ENCODE data around the gene PCDHGB3.
"Not testable (repeated sequence)": the region's sequence is repeated elsewhere in the genome, so short reads cannot be mapped to it uniquely, and the experiment has no call there.

Gene PCDHGB3

DNA sequence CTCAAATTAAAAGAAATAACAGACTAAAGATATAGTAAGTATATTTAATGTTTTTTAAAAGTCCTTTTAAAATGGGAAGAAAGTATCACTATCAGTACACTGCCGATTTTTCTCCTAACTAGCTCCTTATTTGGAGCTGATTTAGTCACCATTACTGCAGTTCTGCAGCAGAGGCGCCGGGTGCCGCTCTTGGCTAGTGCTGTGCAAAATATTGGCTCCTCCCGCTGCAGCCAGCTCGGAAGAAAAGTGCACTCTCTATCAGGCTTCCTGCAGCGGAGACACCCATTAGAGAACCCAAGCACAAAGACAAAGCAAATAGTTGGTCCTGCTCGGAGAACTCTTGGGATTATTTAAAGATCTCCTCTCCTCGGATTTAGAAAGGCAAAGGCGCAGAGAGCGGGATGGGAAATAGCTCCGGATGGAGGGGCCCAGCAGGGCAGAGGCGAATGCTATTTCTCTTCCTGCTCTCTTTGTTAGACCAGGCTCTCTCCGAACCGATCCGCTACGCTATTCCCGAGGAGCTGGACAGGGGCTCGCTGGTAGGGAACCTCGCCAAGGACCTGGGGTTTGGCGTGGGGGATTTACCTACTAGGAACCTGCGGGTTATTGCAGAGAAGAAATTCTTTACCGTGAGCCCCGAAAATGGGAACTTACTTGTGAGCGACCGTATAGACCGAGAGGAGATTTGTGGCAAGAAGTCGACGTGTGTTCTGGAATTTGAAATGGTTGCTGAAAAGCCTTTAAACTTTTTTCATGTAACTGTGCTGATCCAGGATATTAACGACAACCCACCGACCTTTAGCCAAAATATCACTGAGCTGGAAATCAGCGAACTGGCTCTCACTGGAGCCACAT, at the start of gene PCDHGB3:
PCDHGB3 (plus strand) TSS at position 249 of the 855 bp plus-strand sequence; CDS start at position 402, 153 bp downstream.
- DNase-seq (ENCODE audit: low read depth) = no peak

DNA sequence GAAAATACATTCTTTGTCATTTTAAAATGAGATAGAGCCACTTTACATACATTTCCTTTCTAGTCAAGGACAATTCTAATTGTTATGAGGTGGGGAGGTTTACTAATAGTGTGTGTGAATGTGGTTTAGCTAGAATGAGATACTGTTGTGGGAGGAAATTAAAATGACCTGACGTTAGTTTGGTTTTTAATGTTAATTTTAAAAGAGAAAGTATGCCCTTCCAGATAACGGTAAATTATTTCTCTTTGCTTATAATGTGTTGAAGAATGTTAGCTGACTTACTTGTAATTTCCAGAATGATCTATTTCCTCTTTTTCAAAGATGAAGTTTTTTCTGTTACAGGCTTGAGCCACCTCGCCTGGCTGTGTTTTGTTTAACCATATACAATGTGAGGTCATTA, 47.8 kb upstream of the PCDHGB3 start:
- DNase-seq (ENCODE audit: low read depth) = no peak

DNA sequence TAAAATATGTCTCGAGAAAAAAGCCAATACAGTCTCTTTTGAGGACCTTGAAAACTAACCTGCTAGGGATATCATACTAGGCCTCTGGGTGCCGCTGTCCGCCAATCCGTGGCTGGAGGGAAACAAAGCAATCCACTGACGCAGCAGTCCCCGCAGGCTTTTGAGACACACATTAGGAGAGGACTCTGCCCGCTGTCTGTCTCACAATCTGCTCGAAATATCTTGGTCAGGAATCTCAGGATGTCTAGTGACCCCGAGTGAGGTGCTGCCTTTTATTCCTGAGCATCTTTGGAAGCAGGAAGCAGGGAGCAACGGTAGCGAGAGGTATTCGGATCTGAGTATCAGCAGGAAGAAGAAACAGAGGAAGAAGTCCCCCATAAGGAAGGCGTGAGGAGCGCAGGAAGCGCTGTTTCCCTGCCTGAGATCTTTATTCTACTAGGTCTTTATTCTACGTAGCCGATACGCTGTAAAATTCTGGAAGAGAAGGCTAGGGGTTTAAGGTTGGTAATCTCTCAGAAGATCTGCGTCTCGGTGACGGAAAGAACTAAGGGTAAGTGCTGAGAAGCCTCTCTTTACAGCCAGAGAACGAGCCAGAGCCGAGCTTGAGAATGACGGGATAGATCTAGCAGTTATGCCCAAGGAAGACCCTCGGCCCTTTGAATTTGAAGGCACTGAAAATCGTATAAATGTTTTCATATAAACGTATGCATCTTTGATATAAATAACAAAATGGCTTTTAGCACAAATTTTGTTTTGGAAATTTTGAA, 43.8 kb upstream of the PCDHGB3 start:
- peak; percentile 55 for DNase-seq (ENCODE audit: low read depth)

DNA sequence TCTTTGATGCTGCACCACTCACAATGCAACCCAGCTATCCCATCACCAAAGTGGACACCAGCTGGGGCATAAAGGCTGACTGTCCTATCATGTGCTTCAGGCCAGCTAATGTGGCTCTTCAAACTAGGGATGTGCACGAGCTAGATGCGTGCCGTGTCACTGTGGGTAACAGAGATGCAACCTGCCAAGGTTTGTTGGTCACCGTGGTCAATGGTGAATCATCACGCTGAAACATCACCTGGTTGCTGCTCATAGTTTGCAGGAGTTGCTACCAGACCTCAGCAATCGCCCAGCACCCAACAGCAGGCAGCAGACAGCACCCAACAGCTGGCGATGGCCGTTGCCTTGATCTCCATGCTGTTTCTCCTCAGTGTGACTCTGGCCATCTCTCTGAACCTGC, 41.8 kb upstream of the PCDHGB3 start:
- no peak for DNase-seq (ENCODE audit: low read depth)

DNA sequence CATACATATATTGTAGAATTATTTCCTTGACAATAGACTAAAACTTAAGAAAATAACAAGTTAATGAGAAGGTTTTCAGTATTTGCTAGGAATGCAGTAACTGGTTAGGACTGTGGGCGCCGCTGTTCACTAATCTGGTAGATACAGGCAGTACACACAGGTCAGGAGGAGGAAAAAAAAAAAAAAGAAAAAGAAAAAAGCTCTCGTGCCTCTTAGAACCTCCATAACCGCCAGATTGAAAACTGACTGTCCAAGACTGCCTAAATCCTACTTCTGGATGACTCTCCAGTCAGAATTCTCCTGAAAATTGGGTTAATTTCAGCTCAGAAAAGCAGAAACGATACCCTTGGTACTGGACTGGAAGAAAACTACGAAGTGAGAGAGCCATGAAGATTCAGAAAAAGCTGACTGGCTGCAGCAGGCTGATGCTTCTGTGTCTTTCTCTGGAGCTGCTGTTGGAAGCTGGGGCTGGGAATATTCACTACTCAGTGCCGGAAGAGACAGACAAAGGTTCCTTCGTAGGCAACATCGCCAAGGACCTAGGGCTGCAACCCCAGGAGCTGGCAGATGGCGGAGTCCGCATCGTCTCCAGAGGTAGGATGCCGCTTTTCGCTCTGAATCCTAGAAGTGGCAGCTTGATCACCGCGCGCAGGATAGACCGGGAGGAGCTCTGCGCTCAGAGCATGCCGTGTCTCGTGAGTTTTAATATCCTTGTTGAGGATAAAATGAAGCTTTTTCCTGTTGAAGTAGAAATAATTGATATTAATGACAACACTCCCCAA, 39.6 kb upstream of the PCDHGB3 start, which contains the start of gene PCDHGA1:
PCDHGA1 (plus strand) TSS at position 216 of the 782 bp plus-strand sequence.
- DNase-seq (ENCODE audit: low read depth) = no peak

DNA sequence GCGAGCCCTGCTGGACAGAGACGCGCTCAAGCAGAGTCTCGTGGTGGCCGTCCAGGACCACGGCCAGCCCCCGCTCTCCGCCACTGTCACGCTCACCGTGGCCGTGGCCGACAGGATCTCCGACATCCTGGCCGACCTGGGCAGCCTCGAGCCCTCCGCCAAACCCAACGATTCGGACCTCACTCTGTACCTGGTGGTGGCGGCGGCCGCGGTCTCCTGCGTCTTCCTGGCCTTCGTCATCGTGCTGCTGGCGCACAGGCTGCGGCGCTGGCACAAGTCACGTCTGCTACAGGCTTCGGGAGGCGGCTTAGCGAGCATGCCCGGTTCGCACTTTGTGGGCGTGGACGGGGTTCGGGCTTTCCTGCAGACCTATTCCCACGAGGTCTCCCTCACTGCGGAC, 37.5 kb upstream of the PCDHGB3 start:
- DNase-seq (ENCODE audit: low read depth) = not testable (repeated sequence)

DNA sequence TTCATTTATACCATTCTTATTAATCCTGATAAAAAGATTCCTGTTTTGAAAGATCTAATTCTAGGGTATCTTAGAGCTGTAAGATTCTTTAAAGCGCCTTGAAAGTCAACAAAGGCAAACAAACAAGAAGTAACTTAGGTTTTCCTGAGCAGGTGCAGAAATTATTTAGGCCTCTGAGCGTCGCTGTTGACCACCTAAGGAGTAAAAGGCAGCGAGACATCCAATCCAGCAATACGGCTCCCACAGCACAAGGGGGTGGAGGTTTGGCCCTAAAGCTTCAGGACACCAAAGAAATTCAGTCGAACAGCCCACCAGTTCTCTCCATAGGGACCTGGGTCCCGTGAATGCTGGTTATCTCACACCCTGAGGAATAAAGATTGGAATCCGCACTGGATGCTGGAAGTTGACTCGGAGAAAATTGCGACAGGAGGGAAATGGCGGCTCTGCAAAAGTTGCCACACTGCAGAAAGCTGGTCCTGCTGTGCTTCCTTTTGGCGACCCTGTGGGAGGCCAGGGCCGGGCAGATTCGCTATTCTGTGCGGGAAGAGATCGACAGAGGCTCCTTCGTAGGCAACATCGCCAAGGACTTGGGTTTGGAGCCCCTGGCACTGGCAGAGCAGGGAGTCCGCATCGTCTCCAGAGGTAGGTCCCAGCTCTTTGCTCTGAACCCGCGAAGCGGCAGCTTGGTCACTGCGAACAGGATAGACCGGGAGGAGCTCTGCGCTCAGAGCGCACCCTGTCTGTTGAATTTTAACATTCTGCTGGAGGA, 31.3 kb upstream of the PCDHGB3 start, which contains the start of gene PCDHGA2:
PCDHGA2 (plus strand) TSS at position 223 of the 769 bp plus-strand sequence.
- DNase-seq (ENCODE audit: low read depth) = no peak

DNA sequence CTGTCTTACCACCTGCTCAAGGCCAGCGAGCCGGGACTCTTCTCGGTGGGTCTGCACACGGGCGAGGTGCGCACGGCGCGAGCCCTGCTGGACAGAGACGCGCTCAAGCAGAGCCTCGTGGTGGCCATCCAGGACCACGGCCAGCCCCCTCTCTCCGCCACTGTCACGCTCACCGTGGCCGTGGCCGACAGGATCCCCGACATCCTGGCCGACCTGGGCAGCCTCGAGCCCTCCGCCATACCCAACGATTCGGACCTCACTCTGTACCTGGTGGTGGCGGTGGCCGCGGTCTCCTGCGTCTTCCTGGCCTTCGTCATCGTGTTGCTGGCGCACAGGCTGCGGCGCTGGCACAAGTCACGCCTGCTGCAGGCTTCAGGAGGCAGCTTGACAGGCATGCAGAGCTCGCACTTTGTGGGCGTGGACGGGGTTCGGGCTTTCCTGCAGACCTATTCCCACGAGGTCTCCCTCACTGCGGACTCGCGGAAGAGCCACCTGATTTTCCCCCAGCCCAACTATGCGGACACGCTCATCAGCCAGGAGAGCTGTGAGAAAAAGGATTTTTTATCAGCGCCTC, 29.2 kb upstream of the PCDHGB3 start:
- DNase-seq (ENCODE audit: low read depth) = not testable (repeated sequence)

DNA sequence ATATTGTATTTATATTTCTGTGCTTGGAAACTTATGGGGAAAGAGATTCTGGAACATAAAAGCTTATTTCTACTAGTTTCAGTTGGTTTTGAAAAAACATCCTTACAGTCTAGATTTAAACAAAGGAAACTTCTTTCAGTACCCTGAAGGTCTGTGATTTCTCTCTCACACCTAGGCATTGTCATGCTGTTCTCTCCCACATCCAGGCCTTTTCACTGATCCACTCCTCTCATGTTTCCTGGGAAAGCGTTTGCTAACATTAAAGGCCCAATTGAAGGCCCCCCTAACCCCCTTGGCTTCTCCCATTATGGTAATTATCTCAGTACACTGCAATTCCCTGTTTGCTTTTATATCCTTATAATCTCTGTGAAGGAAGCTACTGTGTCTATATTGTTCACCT, 27.3 kb upstream of the PCDHGB3 start:
- no peak for DNase-seq (ENCODE audit: low read depth)

DNA sequence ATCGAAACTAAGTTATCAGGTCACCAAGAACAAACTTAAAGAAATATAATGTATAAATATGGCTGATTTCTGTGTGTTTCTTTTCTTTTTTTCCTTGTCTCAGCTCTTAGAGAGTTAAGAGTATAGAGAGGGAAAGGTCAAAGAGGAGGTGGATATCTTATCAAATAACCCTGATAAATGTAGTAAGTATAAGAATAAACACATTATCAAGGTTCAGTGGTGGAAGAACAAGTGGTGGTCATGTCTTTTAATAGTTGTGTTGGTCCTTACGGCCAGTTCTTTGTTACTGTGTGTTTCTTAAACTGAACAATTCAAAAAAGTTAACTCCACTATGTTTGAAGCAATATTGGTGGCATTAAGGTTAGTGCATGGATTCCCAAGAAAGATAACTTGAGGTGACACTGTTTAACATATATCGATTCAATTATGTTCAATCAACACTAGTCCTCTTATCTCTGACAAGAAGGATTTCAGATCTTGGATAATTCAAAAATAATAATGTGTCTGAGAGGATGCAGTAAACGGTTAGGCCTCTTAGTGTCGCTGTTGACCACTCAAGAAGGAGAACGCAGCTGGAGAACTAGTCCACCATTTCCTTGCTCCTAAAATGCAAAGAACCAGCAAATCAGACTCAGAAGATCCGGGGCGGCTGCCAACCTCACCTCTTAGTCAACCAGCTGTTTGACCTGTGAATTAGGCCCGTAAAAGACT, 26.6 kb upstream of the PCDHGB3 start, which contains the start of gene PCDHGA3:
PCDHGA3 (plus strand) TSS at position 588 of the 711 bp plus-strand sequence. CDS start 205 bp downstream, outside the sequence.
- no peak for DNase-seq (ENCODE audit: low read depth)

DNA sequence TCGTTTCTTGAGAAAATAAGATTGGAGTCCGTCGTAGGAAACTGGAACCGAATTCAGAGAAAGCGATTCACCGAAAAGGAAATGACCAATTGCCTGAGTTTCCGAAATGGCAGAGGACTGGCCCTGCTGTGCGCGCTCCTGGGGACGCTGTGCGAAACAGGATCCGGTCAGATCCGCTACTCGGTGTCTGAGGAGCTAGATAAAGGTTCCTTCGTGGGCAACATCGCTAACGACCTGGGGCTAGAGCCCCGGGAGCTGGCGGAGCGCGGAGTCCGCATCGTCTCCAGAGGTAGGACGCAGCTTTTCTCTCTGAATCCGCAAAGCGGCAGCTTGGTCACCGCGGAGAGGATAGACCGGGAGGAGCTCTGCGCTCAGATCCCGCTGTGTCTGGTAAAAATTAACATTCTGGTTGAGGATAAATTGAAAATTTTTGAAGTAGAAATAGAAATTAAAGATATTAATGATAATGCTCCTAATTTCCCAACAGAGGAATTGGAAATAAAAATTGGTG, 26.0 kb upstream of the PCDHGB3 start:
- no peak for DNase-seq (ENCODE audit: low read depth)

DNA sequence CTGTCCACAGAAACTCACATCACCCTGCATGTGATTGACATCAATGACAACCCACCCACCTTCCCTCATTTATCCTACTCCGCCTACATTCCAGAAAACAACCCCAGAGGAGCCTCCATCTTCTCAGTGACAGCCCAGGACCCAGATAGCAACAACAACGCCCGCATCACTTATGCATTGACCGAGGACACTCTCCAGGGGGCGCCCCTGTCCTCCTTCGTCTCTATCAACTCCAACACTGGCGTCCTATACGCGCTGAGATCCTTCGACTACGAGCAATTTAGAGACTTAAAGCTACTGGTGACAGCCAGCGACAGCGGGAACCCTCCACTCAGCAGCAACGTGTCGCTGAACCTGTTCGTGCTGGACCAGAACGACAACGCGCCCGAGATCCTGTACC, 24.7 kb upstream of the PCDHGB3 start:
- no peak for DNase-seq (ENCODE audit: low read depth)

DNA sequence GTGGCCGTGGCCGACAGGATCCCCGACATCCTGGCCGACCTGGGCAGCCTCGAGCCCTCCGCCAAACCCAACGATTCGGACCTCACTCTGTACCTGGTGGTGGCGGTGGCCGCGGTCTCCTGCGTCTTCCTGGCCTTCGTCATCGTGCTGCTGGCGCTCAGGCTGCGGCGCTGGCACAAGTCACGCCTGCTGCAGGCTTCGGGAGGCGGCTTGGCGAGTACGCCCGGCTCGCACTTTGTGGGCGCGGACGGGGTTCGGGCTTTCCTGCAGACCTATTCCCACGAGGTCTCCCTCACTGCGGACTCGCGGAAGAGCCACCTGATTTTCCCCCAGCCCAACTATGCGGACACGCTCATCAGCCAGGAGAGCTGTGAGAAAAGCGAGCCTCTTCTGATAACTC, 24.0 kb upstream of the PCDHGB3 start:
- DNase-seq (ENCODE audit: low read depth) = not testable (repeated sequence)

DNA sequence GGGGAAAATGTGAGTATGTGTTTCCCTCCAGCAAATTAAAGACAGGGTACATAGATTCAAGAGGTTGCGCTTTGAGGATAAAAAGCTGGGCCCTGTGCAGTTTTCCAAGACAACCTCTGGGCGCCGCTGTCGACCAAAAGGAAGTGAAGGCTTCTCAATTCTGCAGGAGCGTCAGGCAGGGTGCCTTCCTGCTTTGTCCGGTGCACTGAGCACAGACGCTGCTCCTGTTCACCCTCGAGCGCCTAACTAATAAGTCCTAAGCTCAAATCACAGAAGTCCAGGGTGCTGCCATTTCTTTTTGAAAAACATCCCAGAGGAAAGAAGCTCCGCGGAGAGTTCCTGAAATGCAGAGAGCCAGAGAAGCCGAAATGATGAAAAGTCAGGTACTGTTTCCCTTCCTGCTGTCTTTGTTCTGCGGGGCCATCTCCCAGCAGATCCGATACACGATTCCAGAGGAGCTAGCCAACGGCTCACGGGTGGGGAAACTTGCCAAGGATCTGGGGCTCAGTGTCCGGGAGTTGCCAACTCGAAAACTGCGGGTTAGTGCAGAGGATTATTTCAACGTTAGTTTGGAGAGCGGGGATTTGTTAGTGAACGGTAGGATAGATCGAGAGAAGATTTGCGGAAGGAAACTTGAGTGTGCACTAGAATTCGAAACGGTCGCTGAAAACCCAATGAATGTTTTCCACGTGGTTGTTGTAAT, 20.0 kb upstream of the PCDHGB3 start, which contains the start of gene PCDHGB1:
PCDHGB1 (plus strand) TSS at position 183 of the 703 bp plus-strand sequence; CDS start at position 345, 162 bp downstream.
- peak; percentile 16 for DNase-seq (ENCODE audit: low read depth)

DNA sequence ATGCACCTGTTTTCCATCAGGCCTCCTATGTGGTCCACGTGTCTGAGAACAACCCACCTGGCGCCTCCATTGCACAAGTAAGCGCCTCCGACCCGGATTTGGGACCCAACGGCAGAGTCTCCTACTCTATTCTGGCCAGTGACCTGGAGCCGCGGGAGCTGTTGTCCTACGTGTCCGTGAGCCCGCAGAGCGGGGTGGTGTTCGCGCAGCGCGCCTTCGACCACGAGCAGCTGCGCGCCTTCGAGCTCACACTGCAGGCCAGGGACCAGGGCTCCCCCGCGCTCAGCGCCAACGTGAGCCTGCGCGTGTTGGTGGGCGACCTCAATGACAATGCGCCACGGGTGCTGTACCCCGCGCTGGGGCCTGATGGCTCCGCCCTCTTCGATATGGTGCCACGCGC, 18.5 kb upstream of the PCDHGB3 start:
- no peak for DNase-seq (ENCODE audit: low read depth)

DNA sequence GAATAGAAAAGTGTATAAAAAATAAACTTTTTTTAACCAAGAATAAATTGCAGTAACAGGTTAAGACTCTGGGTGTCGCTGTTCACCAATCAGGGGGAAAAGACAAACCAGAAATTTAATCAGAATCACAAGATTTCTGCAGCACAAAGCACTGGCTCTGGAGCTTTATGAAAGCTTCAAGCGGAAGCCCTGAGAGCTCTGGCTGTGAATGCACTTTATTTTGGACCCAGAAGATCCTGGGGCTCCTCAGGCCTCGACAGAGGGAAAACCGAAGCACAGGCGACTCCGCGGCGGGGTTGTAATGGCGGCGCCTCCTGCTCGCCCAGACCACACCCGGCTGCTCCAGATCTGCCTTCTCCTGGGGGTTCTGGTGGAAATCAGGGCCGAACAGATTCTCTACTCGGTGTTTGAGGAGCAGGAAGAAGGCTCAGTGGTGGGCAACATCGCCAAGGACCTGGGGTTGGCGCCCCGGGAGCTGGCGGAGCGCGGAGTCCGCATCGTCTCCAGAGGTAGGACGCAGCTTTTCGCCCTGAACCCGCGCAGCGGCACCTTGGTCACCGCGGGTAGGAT, 15.1 kb upstream of the PCDHGB3 start, which contains the start of gene PCDHGA4:
PCDHGA4 (plus strand) TSS at position 122 of the 570 bp plus-strand sequence; CDS start at position 209, 87 bp downstream.
- no peak for DNase-seq (ENCODE audit: low read depth)

DNA sequence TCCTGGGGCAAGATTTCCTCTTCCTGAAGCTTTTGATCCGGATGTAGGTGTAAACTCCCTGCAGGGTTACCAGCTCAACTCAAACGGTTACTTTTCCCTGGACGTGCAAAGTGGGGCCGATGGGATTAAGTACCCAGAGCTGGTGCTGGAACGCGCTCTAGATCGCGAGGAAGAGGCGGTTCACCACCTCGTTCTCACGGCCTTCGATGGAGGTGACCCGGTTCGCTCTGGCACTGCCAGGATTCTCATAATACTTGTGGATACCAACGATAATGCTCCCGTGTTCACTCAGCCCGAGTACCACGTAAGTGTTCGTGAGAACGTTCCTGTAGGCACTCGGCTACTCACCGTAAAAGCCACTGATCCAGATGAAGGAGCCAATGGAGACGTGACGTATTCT, 14.4 kb upstream of the PCDHGB3 start:
- no peak for DNase-seq (ENCODE audit: low read depth)

DNA sequence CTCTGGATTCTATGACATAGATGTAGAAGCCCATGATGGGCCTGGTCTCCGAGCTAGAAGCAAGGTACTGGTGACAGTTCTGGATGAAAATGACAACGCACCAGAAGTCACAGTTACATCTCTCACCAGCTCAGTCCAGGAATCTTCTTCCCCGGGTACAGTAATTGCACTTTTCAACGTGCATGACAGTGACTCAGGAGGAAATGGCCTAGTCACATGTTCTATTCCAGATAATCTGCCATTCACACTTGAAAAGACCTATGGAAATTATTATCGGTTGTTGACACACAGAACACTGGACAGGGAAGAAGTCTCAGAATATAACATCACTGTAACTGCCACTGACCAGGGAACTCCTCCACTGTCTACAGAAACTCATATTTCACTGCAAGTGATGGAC, 13.9 kb upstream of the PCDHGB3 start:
- DNase-seq (ENCODE audit: low read depth) = no peak

DNA sequence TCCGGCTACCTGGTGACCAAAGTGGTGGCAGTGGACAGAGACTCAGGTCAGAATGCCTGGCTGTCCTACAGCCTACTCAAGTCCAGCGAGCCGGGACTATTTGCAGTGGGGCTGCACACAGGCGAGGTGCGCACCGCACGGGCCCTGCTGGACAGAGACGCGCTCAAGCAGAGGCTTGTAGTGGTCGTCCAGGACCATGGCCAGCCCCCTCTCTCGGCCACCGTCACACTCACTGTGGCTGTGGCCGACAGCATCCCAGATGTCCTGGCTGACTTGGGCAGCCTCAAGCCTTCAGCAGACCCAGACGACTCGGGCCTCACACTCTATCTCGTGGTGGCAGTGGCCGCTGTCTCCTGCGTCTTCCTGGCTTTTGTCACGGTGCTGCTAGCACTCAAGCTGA, 13.1 kb upstream of the PCDHGB3 start:
- no peak for DNase-seq (ENCODE audit: low read depth)
